Thymus (tissue), 11 donors: Measurements from ENCODE around the gene MEIS2. TPM values are rescaled to one million over a fixed set of nuclear protein-coding genes. Genes with fewer than 3 reads are reported as not detected.

Experiments used
- DNase-seq, 9 donors: peaks; one replicate each; pipeline ENCODE4 v3.0.0-alpha.2; 2013; ENCODE audit warnings: low spot score in 9 of 9, low read depth in 6 of 9, missing footprints in 1 of 9
- H3K27ac ChIP-seq, 2 donors: one replicate each; pipeline ENCODE4 v1.5.1; 2013; ENCODE audit warnings: control low read depth in 1 of 2, low read depth in 1 of 2, low read length in 1 of 2, mild to moderate bottlenecking in 1 of 2, moderate library complexity in 1 of 2
- H3K27me3 ChIP-seq, 2 donors: one replicate each; pipeline ENCODE4 v1.5.1; 2013; ENCODE audit warnings: low read length in 1 of 2; ENCODE audit not compliant: control insufficient read depth in 2 of 2, insufficient read depth in 1 of 2
- H3K36me3 ChIP-seq, 2 donors: one replicate each; pipeline ENCODE4 v1.5.1; 2013; ENCODE audit warnings: low read length in 1 of 2, mild to moderate bottlenecking in 1 of 2, moderate library complexity in 1 of 2; ENCODE audit not compliant: control insufficient read depth in 2 of 2, insufficient read depth in 2 of 2
- H3K4me1 ChIP-seq, 2 donors: one replicate each; pipeline ENCODE4 v1.5.1; 2013; ENCODE audit warnings: low read length in 2 of 2; ENCODE audit not compliant: control insufficient read depth in 2 of 2, insufficient read depth in 2 of 2
- H3K4me3 ChIP-seq, 2 donors: one replicate each; pipeline ENCODE4 v1.5.1; 2013; ENCODE audit warnings: low read length in 2 of 2, control low read depth in 1 of 2, mild to moderate bottlenecking in 1 of 2
- H3K9me3 ChIP-seq, 2 donors: one replicate each; pipeline ENCODE4 v1.5.1; 2013; ENCODE audit warnings: low read length in 1 of 2, mild to moderate bottlenecking in 1 of 2; ENCODE audit not compliant: control insufficient read depth in 2 of 2, insufficient read depth in 1 of 2
- WGBS: extraction: QIAGEN DNeasy Blood & Tissue Kit; methylation state at CpG from one replicate; pipeline ENCODE4 v1.1.7; 2013; 5-methylcytosine and 5-hydroxymethylcytosine counted together
- polyA plus RNA-seq: library from polyadenylated mRNA; stranded (reverse); fragments of 200-250 nt; gene quantifications from one replicate; pipeline ENCODE4 v1.2.3, GENCODE V29; 2013
- total RNA-seq: library from RNA; stranded (reverse); fragments of 120-200 nt; gene quantifications from one replicate; pipeline ENCODE4 v1.2.4, GENCODE V29; 2013
- donor health status: healthy.

Gene MEIS2
- total and polyA plus RNA-seq, 2 donors = 20.8 to 32.7 TPM

DNA sequence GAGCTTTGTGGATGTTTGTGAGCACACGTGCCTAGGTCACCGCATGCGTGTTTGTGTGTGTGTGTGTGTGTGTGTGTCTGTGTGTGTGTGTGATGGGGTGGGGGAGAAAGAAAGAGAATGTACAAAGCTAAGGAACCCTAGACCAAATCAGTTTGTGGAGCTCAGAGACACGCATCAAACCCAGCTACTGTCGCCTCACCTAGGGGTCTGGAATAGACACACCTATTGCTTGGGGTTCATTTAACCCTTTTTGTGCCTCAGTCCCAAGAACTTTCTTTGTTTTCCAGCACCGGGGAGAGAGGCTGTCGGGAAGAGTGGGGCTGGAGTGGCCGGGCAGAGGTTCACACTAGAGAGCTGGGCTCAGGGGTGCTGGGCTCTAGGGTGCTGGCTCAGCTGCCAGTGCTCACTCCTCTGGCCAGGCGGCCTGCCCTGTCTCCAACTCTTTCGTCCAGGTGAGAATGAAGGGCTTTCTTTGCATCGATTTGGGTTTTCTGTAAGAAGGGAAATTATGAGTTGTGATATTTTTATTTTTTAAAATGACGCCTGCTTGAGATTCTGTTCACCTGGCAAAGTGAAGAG, 221.6 kb downstream of the MEIS2 start:
- Histone ChIP-seq H3K4me3 (peak overlapping the region; percentile 8 to 13), H3K4me1 (peaks cover 0 to 2% of the 10 kb centered on the region in 2 donors), H3K9me3 (no peaks in the 10 kb centered on the region), H3K27me3 (peaks cover 46 to 75% of the 10 kb centered on the region in 2 donors), H3K27ac (peak overlapping the region in 1 of 2 donors; percentile 12), H3K36me3 (no peaks in the 10 kb centered on the region)
- no peak for DNase-seq
- WGBS = 16% methylated on average over 12 of the region's 12 CpGs

GRCh38 chr15:36877796-36878683, 222.3 kb downstream of the MEIS2 start:
- Histone ChIP-seq H3K27me3 (peaks cover 40 to 67% of the 10 kb centered on the region in 2 donors), H3K4me3 (peak overlapping the region; percentile 8 to 13)
- 10% methylated on average over 38 of the region's 38 CpGs for WGBS

GRCh38 chr15:36877294-36877693, 223.1 kb downstream of the MEIS2 start:
- WGBS = 32% methylated on average over 8 of the region's 8 CpGs
- no peak for DNase-seq
- peaks cover 33 to 60% of the 10 kb centered on the region in 2 donors for H3K27me3 ChIP-seq

More at GRCh38 chr15:36877796-36878683, 222.3 kb downstream of the MEIS2 start:
- no peaks in the 10 kb centered on the region for H3K9me3 ChIP-seq
- peaks cover 0 to 2% of the 10 kb centered on the region in 2 donors for H3K4me1 ChIP-seq
- peak overlapping the region in 1 of 2 donors; percentile 57 for H3K27ac ChIP-seq
- DNase-seq = peak in 1 of 9 donors; percentile 11
- H3K36me3 ChIP-seq = no peaks in the 10 kb centered on the region

DNA sequence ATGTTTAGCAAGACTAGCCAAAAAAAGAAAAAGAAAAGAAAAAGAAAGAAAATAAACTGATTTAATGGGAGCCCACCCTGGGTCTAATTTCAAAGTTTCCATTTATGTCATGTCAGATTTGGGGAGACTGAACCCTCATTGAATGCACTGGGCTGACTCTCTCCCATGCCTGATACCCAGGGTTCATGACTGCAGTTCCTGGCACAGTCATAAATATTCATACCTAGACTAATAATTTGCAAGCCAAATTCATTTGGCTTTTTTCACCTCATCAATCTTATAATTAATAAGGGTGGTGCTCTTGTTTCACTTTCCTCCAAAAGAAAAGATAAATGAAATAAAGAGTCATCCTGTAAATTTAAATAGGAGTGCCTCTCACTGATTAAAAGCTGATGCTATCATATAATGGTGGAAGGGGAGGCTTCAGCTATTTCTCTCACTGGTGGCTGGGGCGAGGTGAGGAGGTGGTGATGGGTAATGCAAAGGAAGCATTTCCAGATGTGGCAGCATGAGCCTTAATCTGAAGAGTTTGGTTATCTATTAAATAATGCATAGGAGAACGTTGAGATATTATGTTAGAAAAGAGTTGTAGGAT, 224.5 kb downstream of the MEIS2 start:
- Histone ChIP-seq H3K9me3 (no peaks in the 10 kb centered on the region), H3K27me3 (peaks cover 27 to 48% of the 10 kb centered on the region in 2 donors), H3K4me3 (no peak overlapping the region), H3K27ac (no peak overlapping the region), H3K36me3 (no peaks in the 10 kb centered on the region), H3K4me1 (peaks cover 0 to 2% of the 10 kb centered on the region in 2 donors)
- no peak for DNase-seq
- WGBS = 59% methylated on average over 2 of the region's 2 CpGs

More at GRCh38 chr15:36877294-36877693, 223.1 kb downstream of the MEIS2 start:
- H3K36me3 ChIP-seq = no peaks in the 10 kb centered on the region
- H3K4me3 ChIP-seq = no peak overlapping the region
- H3K9me3 ChIP-seq = no peaks in the 10 kb centered on the region
- H3K4me1 ChIP-seq = peaks cover 0 to 2% of the 10 kb centered on the region in 2 donors
- peak overlapping the region in 1 of 2 donors; percentile 57 for H3K27ac ChIP-seq

DNA sequence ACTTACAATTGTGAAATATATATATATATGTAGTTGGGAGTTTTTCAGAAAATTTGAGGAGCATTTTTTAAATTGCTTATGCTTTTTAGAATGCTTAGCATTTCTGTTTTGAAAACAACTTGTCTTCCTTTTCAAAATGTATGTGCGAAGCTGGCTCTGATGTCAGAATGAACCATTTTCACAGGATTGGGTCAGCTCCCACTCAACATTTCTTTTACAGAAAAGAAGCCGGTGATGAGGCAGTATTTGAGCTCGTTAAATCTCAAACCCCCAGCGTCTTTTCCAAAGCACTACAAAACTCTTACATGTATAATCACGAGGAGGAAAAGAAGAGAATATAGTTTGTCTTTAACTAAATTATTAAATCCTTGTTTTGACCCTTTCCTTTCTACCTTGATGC, 225.4 kb downstream of the MEIS2 start:
- H3K27me3 ChIP-seq = peaks cover 18 to 38% of the 10 kb centered on the region in 2 donors
- DNase-seq = no peak
- 74% methylated on average over 5 of the region's 5 CpGs for WGBS
- H3K4me1 ChIP-seq = peaks cover 0 to 2% of the 10 kb centered on the region in 2 donors
- H3K36me3 ChIP-seq = no peaks in the 10 kb centered on the region
- H3K9me3 ChIP-seq = no peaks in the 10 kb centered on the region
- no peak overlapping the region for H3K27ac ChIP-seq
- no peak overlapping the region for H3K4me3 ChIP-seq

- Histone ChIP-seq H3K9me3 (no peaks in the 10 kb centered on the region), H3K27me3 (no peaks in the 10 kb centered on the region), H3K4me3 (no peak overlapping the region), H3K27ac (no peak overlapping the region), H3K36me3 (no peaks in the 10 kb centered on the region), H3K4me1 (no peaks in the 10 kb centered on the region)
- DNase-seq = no peak
- WGBS = 94% methylated on average over 4 of the region's 4 CpGs
These were observed 232.9 kb downstream of the MEIS2 start for GRCh38 chr15:36867436-36867835.

GRCh38 chr15:36866896-36867295, 233.5 kb downstream of the MEIS2 start:
- Histone ChIP-seq H3K36me3 (no peaks in the 10 kb centered on the region), H3K27me3 (no peaks in the 10 kb centered on the region), H3K4me1 (no peaks in the 10 kb centered on the region), H3K27ac (no peak overlapping the region), H3K9me3 (no peaks in the 10 kb centered on the region), H3K4me3 (no peak overlapping the region)
- DNase-seq = no peak
- 96% methylated on average over 3 of the region's 3 CpGs for WGBS

DNA sequence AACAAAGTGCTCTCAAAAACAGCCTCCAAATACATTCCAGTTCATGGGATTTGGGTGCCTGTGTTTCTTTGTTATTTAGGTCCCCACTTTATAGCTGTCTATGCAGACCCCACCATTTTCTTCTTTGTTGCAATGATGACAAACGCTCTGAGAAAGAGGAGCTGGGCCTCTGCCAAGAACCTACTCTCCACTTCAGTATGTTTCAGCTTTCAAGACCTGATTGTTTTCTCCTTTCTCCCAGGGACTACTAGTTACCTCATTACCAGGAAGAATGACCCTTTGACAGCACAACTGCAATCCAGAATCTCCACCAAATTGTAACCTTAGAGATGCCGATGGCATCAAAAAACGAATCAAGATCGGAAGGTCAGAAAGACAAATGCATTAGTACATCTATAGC, 236.8 kb downstream of the MEIS2 start:
- 97% methylated on average over 4 of the region's 4 CpGs for WGBS

GRCh38 chr15:36860792-36861191, 239.6 kb downstream of the MEIS2 start:
- Histone ChIP-seq H3K9me3 (no peaks in the 10 kb centered on the region), H3K4me1 (no peaks in the 10 kb centered on the region), H3K36me3 (no peaks in the 10 kb centered on the region), H3K27me3 (no peaks in the 10 kb centered on the region), H3K4me3 (no peak overlapping the region), H3K27ac (no peak overlapping the region)
- 89% methylated on average over 2 of the region's 2 CpGs for WGBS
- DNase-seq = no peak

More for the DNA sequence above, 236.8 kb downstream of the MEIS2 start:
- no peaks in the 10 kb centered on the region for H3K27me3 ChIP-seq
- DNase-seq = no peak
- H3K4me3 ChIP-seq = no peak overlapping the region
- H3K27ac ChIP-seq = no peak overlapping the region
- H3K4me1 ChIP-seq = no peaks in the 10 kb centered on the region
- H3K9me3 ChIP-seq = no peaks in the 10 kb centered on the region
- no peaks in the 10 kb centered on the region for H3K36me3 ChIP-seq
